NCI-H1694 treated with DMSO at 0.1 percent for 48 hours (cell line): ENCODE data around the gene IL4I1.
"Not testable (repeated sequence)": the region's sequence is repeated elsewhere in the genome, so short reads cannot be mapped to it uniquely, and the experiment has no call there.

Experiments
- DNase-seq: peaks from one replicate; lab custom pipeline; 2025; lab: John Stamatoyannopoulos, UW

IL4I1 gene

GRCh38 chr19:49896863-49897621, at the start of gene IL4I1:
Gene IL4I1, minus strand, starts transcription at chr19:49896887. Its CDS starts 727 bp downstream, at chr19:49896160.
- DNase-seq: no peak

GRCh38 chr19:49946415-49946814, 49.7 kb upstream of the IL4I1 start:
- no peak for DNase-seq

- not testable (repeated sequence) for DNase-seq
These were observed 47.9 kb upstream of the IL4I1 start for GRCh38 chr19:49944567-49944966.

GRCh38 chr19:49940482-49940791, 43.8 kb upstream of the IL4I1 start:
- DNase-seq: no peak

- no peak for DNase-seq
These were observed 43.2 kb upstream of the IL4I1 start for GRCh38 chr19:49939721-49940481.

GRCh38 chr19:49938662-49939061, 42.0 kb upstream of the IL4I1 start:
- DNase-seq: no peak

- peak; percentile 76 for DNase-seq
These were observed 41.2 kb upstream of the IL4I1 start for GRCh38 chr19:49937750-49938381.

- no peak for DNase-seq
These were observed 39.9 kb upstream of the IL4I1 start for GRCh38 chr19:49936549-49936948.

GRCh38 chr19:49933643-49934042, 37.0 kb upstream of the IL4I1 start:
- DNase-seq: no peak

GRCh38 chr19:49932731-49933131, 36.0 kb upstream of the IL4I1 start:
- no peak for DNase-seq

GRCh38 chr19:49932041-49932451, 35.4 kb upstream of the IL4I1 start:
- DNase-seq: no peak

- DNase-seq: no peak
These were observed 34.8 kb upstream of the IL4I1 start for GRCh38 chr19:49931293-49932040.

GRCh38 chr19:49930483-49931011, 33.9 kb upstream of the IL4I1 start:
- no peak for DNase-seq

- peak; percentile 92 for DNase-seq
These were observed 33.2 kb upstream of the IL4I1 start for GRCh38 chr19:49929611-49930482.

- DNase-seq: peak; percentile 89
These were observed 32.5 kb upstream of the IL4I1 start, which contains the start of the genes ATF5 and NUP62 for GRCh38 chr19:49929121-49929610. Gene ATF5, plus strand, starts transcription at chr19:49929205. Its CDS starts 1,646 bp downstream, at chr19:49930851. Gene NUP62, minus strand, starts transcription at chr19:49929504. Its CDS starts 19,697 bp downstream, at chr19:49909807.

- no peak for DNase-seq
These were observed 31.0 kb upstream of the IL4I1 start for GRCh38 chr19:49927526-49928264.

- DNase-seq: no peak
These were observed 29.8 kb upstream of the IL4I1 start for GRCh38 chr19:49926515-49926914.

- DNase-seq: no peak
These were observed 28.8 kb upstream of the IL4I1 start for GRCh38 chr19:49925486-49925885.

- DNase-seq: not testable (repeated sequence)
These were observed 28.2 kb upstream of the IL4I1 start for GRCh38 chr19:49924881-49925210.
